ENCODE results near the gene CATSPERD.

CATSPERD gene

DNA sequence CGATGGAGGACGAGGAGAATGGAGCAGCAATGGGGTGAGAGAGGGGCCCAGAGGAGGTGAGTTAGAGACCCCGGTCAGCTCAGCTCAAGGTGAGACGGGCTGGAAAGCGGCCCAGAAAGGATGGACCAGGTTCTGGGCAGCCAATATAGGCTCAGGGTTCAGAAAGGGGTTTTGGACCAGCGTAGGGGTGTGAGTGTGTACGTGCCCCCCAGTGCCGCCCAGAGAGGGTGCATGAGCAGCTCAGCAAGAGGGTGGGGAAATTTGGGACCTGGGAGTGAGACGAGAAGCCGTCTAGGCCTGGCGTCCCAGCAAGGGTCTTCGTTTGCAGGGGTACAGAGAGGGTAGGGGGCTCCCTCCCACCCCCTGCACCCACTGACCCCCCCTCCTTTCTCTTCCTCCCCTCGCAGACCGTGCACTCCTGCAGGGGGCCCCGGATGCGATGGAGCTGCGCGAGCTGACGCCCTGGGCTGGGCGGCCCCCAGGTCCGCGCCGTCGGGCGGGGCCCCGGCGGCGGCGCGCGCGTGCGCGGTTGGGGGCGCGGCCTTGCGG lies 107.0 kb downstream of the CATSPERD start:
- DNase-seq (ENCODE audit: low read depth in 2 of 2), result no peak

DNA sequence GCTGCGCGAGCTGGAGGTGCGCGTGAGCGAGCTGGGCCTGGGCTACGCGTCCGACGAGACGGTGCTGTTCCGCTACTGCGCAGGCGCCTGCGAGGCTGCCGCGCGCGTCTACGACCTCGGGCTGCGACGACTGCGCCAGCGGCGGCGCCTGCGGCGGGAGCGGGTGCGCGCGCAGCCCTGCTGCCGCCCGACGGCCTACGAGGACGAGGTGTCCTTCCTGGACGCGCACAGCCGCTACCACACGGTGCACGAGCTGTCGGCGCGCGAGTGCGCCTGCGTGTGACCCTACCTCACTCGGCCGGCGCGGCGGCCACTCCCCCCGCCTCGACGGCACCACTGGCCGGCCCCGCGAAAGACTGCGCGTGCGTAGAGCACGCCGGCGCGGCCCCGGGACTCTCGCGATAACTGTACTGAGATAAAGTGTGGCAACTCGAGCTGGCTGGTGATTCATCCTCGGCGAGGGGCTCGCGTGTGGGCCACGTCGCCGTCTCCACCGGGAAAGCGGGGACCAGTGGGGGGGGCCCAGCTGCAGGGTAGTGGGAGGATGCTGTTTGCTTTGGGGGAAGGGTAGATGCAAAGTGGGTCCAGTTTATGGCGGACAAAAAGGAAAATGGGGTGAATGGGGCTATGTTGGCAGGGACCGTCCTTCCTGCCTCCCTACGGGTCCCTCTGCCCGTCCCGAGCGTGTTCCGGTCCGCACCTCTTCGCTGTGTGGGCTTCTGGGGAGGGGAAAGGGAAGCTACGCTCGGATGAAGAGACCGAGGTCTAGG lies 107.6 kb downstream of the CATSPERD start:
- peak; percentile 94 to 98 for DNase-seq (ENCODE audit: low read depth in 2 of 2)

All from stimulated activated CD8-positive, alpha-beta memory T cell treated with anti-CD3 and anti-CD28 coated beads, Interleukin-2, amount 100 ng/mL, for 48 hours (primary cell).